ENCODE results near the gene CEP41.

CEP41 gene

DNA sequence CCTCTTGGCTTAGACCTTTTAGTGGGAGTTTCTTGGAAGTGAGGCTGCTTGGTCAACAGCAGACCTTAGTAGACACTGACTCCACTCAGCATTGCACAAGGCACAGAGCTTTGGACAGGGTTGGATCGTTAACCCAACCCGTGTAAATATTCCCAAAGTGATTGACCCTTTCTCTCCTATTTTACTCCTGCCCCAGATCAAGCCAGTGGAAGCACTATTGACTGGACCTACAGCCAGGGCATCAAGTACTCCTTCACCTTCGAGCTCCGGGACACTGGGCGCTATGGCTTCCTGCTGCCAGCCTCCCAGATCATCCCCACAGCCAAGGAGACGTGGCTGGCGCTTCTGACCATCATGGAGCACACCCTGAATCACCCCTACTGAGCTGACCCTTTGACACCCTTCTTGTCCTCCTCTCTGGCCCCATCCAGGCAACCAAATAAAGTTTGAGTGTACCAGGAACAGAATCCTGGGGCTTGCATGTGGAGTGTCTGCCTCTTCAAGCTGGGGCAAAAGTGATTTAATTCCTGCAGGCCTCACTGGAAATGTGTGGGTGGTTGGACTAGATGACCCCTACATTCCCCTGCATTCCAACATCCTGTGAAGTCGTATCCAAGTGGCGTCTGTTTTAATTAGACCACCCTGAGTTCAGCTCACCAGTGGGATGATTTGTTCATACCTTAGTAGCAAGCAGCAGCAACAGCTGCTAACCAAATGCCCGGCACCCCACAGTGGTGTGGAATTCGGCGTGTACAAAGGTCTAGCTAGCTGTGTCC is 53.0 kb downstream of the CEP41 start:
- no peak overlapping the region for H3K4me3 ChIP-seq (ENCODE audit: low read depth, low read length)
- no peaks in the 10 kb centered on the region for H3K4me1 ChIP-seq (ENCODE audit: control insufficient read depth, insufficient read depth, low read length)
- no peak overlapping the region for H3K9ac ChIP-seq (ENCODE audit: low read depth, low read length)
- H3K9me3 ChIP-seq (ENCODE audit: control insufficient read depth, insufficient read depth, low read length) = no peaks in the 10 kb centered on the region
- H3K27me3 ChIP-seq (ENCODE audit: control insufficient read depth, insufficient read depth, low read length) = no peaks in the 10 kb centered on the region
- H3K27ac ChIP-seq (ENCODE audit: low read depth, low read length) = no peak overlapping the region
- H3K36me3 ChIP-seq (ENCODE audit: control insufficient read depth, insufficient read depth, low read length) = no peaks in the 10 kb centered on the region

DNA sequence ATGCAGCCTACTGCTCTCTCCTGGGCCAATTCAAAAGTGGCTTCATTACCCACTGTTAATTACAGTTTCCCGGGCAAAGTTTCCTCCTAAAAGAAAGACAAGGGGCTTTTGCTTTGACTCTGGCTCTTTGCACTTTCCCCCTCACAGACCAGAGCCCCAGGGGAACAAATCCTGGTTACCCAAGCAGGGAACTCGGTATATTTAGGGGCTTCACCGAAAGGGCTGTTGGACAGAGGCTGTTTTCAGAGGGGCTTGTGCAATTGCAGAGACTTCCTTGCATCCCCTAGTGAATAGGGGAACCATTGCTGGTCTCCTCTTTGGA is 53.5 kb downstream of the CEP41 start:
- Histone ChIP-seq H3K4me3 (ENCODE audit: low read depth, low read length) (no peak overlapping the region), H3K27ac (ENCODE audit: low read depth, low read length) (no peak overlapping the region), H3K27me3 (ENCODE audit: control insufficient read depth, insufficient read depth, low read length) (no peaks in the 10 kb centered on the region), H3K36me3 (ENCODE audit: control insufficient read depth, insufficient read depth, low read length) (no peaks in the 10 kb centered on the region), H3K9ac (ENCODE audit: low read depth, low read length) (no peak overlapping the region), H3K4me1 (ENCODE audit: control insufficient read depth, insufficient read depth, low read length) (no peaks in the 10 kb centered on the region), H3K9me3 (ENCODE audit: control insufficient read depth, insufficient read depth, low read length) (no peaks in the 10 kb centered on the region)

GRCh38 chr7:130386876-130387275 is 53.9 kb downstream of the CEP41 start:
- Histone ChIP-seq H3K27me3 (ENCODE audit: control insufficient read depth, insufficient read depth, low read length) (no peaks in the 10 kb centered on the region), H3K9me3 (ENCODE audit: control insufficient read depth, insufficient read depth, low read length) (no peaks in the 10 kb centered on the region), H3K9ac (ENCODE audit: low read depth, low read length) (no peak overlapping the region), H3K27ac (ENCODE audit: low read depth, low read length) (no peak overlapping the region), H3K4me1 (ENCODE audit: control insufficient read depth, insufficient read depth, low read length) (no peaks in the 10 kb centered on the region), H3K36me3 (ENCODE audit: control insufficient read depth, insufficient read depth, low read length) (no peaks in the 10 kb centered on the region), H3K4me3 (ENCODE audit: low read depth, low read length) (no peak overlapping the region)

- no peak overlapping the region for H3K9ac ChIP-seq (ENCODE audit: low read depth, low read length)
- no peaks in the 10 kb centered on the region for H3K9me3 ChIP-seq (ENCODE audit: control insufficient read depth, insufficient read depth, low read length)
- no peaks in the 10 kb centered on the region for H3K4me1 ChIP-seq (ENCODE audit: control insufficient read depth, insufficient read depth, low read length)
- no peaks in the 10 kb centered on the region for H3K36me3 ChIP-seq (ENCODE audit: control insufficient read depth, insufficient read depth, low read length)
- no peaks in the 10 kb centered on the region for H3K27me3 ChIP-seq (ENCODE audit: control insufficient read depth, insufficient read depth, low read length)
- no peak overlapping the region for H3K4me3 ChIP-seq (ENCODE audit: low read depth, low read length)
- H3K27ac ChIP-seq (ENCODE audit: low read depth, low read length) = no peak overlapping the region
Observed at GRCh38 chr7:130385600-130386066, 55.2 kb downstream of the CEP41 start.

GRCh38 chr7:130384841-130385599 is 55.8 kb downstream of the CEP41 start:
- no peak overlapping the region for H3K9ac ChIP-seq (ENCODE audit: low read depth, low read length)
- no peak overlapping the region for H3K4me3 ChIP-seq (ENCODE audit: low read depth, low read length)
- H3K27me3 ChIP-seq (ENCODE audit: control insufficient read depth, insufficient read depth, low read length) = no peaks in the 10 kb centered on the region
- no peaks in the 10 kb centered on the region for H3K4me1 ChIP-seq (ENCODE audit: control insufficient read depth, insufficient read depth, low read length)
- H3K9me3 ChIP-seq (ENCODE audit: control insufficient read depth, insufficient read depth, low read length) = no peaks in the 10 kb centered on the region
- no peak overlapping the region for H3K27ac ChIP-seq (ENCODE audit: low read depth, low read length)
- H3K36me3 ChIP-seq (ENCODE audit: control insufficient read depth, insufficient read depth, low read length) = no peaks in the 10 kb centered on the region

DNA sequence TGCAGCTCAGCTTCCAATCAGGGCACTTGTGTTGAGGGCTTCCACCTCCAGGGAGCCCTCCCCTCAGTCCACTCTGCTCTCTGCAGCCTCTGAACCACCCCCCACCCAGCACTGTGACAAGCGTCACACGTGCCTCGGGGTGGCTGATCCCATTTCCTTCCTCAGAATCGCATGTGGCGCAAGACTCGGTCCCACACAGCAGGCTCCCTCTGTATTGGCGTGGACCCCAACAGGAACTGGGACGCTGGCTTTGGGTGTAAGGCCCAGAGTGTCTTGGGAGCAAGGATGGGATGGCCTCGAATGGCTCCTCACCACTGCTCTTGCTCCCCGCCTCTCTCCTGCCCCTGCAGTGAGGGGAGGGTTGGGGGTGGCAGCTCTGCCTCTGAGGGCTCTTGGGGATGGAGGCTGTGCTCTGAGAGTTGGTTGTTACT is 56.4 kb downstream of the CEP41 start:
- Histone ChIP-seq H3K27me3 (ENCODE audit: control insufficient read depth, insufficient read depth, low read length) (no peaks in the 10 kb centered on the region), H3K4me1 (ENCODE audit: control insufficient read depth, insufficient read depth, low read length) (no peaks in the 10 kb centered on the region), H3K4me3 (ENCODE audit: low read depth, low read length) (no peak overlapping the region), H3K9me3 (ENCODE audit: control insufficient read depth, insufficient read depth, low read length) (no peaks in the 10 kb centered on the region), H3K27ac (ENCODE audit: low read depth, low read length) (no peak overlapping the region), H3K36me3 (ENCODE audit: control insufficient read depth, insufficient read depth, low read length) (no peaks in the 10 kb centered on the region), H3K9ac (ENCODE audit: low read depth, low read length) (no peak overlapping the region)

GRCh38 chr7:130383187-130383980 is 57.4 kb downstream of the CEP41 start:
- no peaks in the 10 kb centered on the region for H3K4me1 ChIP-seq (ENCODE audit: control insufficient read depth, insufficient read depth, low read length)
- H3K4me3 ChIP-seq (ENCODE audit: low read depth, low read length) = no peak overlapping the region
- no peaks in the 10 kb centered on the region for H3K9me3 ChIP-seq (ENCODE audit: control insufficient read depth, insufficient read depth, low read length)
- H3K27ac ChIP-seq (ENCODE audit: low read depth, low read length) = no peak overlapping the region
- no peaks in the 10 kb centered on the region for H3K27me3 ChIP-seq (ENCODE audit: control insufficient read depth, insufficient read depth, low read length)
- no peaks in the 10 kb centered on the region for H3K36me3 ChIP-seq (ENCODE audit: control insufficient read depth, insufficient read depth, low read length)
- H3K9ac ChIP-seq (ENCODE audit: low read depth, low read length) = no peak overlapping the region

GRCh38 chr7:130381468-130382312 is 59.1 kb downstream of the CEP41 start:
- H3K4me3 ChIP-seq (ENCODE audit: low read depth, low read length) = no peak overlapping the region
- H3K27ac ChIP-seq (ENCODE audit: low read depth, low read length) = no peak overlapping the region
- no peaks in the 10 kb centered on the region for H3K4me1 ChIP-seq (ENCODE audit: control insufficient read depth, insufficient read depth, low read length)
- H3K9me3 ChIP-seq (ENCODE audit: control insufficient read depth, insufficient read depth, low read length) = no peaks in the 10 kb centered on the region
- no peak overlapping the region for H3K9ac ChIP-seq (ENCODE audit: low read depth, low read length)
- no peaks in the 10 kb centered on the region for H3K36me3 ChIP-seq (ENCODE audit: control insufficient read depth, insufficient read depth, low read length)
- H3K27me3 ChIP-seq (ENCODE audit: control insufficient read depth, insufficient read depth, low read length) = no peaks in the 10 kb centered on the region

GRCh38 chr7:130380861-130381455 is 59.9 kb downstream of the CEP41 start:
- no peak overlapping the region for H3K27ac ChIP-seq (ENCODE audit: low read depth, low read length)
- no peaks in the 10 kb centered on the region for H3K4me1 ChIP-seq (ENCODE audit: control insufficient read depth, insufficient read depth, low read length)
- H3K9me3 ChIP-seq (ENCODE audit: control insufficient read depth, insufficient read depth, low read length) = no peaks in the 10 kb centered on the region

More at GRCh38 chr7:130380861-130381455, 59.9 kb downstream of the CEP41 start:
- Histone ChIP-seq H3K27me3 (ENCODE audit: control insufficient read depth, insufficient read depth, low read length) (no peaks in the 10 kb centered on the region), H3K36me3 (ENCODE audit: control insufficient read depth, insufficient read depth, low read length) (no peaks in the 10 kb centered on the region), H3K9ac (ENCODE audit: low read depth, low read length) (no peak overlapping the region), H3K4me3 (ENCODE audit: low read depth, low read length) (no peak overlapping the region)
